Stimulated activated CD4-positive, alpha-beta T cell treated with anti-CD3 and anti-CD28 coated beads, Interleukin-4, amount 100 ng/mL, for 1 hour (primary cell): ENCODE measurements around the gene NTM.

Experiments used
- DNase-seq: peaks from one replicate; pipeline ENCODE4 v3.0.0-alpha.2; 2020

The NTM gene

GRCh38 chr11:131561972-131562371 is 191.6 kb downstream of the NTM start:
- no peak for DNase-seq

GRCh38 chr11:131568318-131568717 is 197.9 kb downstream of the NTM start:
- DNase-seq: no peak

GRCh38 chr11:131571571-131571970 is 201.2 kb downstream of the NTM start:
- DNase-seq: no peak

GRCh38 chr11:131572423-131572822 is 202.0 kb downstream of the NTM start:
- DNase-seq: no peak

- DNase-seq: no peak
These were observed 209.5 kb downstream of the NTM start for GRCh38 chr11:131579932-131580387.

- DNase-seq: no peak
These were observed 210.1 kb downstream of the NTM start for GRCh38 chr11:131580476-131580875.

GRCh38 chr11:131581046-131581445 is 210.6 kb downstream of the NTM start:
- DNase-seq: no peak

- no peak for DNase-seq
These were observed 211.7 kb downstream of the NTM start for GRCh38 chr11:131582021-131582525.

- DNase-seq: no peak
These were observed 213.0 kb downstream of the NTM start for GRCh38 chr11:131583421-131583820.

- DNase-seq: no peak
These were observed 213.5 kb downstream of the NTM start for GRCh38 chr11:131583938-131584337.

GRCh38 chr11:131584785-131585592 is 214.6 kb downstream of the NTM start:
- DNase-seq: no peak

GRCh38 chr11:131588057-131588456 is 217.6 kb downstream of the NTM start:
- no peak for DNase-seq

GRCh38 chr11:131591051-131591461 is 220.6 kb downstream of the NTM start:
- DNase-seq: no peak

GRCh38 chr11:131592152-131592551 is 221.7 kb downstream of the NTM start:
- DNase-seq: no peak

GRCh38 chr11:131592734-131593133 is 222.3 kb downstream of the NTM start:
- DNase-seq: no peak

- DNase-seq: no peak
These were observed 222.9 kb downstream of the NTM start for GRCh38 chr11:131593301-131593700.

GRCh38 chr11:131595797-131596196 is 225.4 kb downstream of the NTM start:
- no peak for DNase-seq

GRCh38 chr11:131597890-131598289 is 227.5 kb downstream of the NTM start:
- no peak for DNase-seq

GRCh38 chr11:131598305-131598704 is 227.9 kb downstream of the NTM start:
- no peak for DNase-seq

- no peak for DNase-seq
These were observed 228.9 kb downstream of the NTM start for GRCh38 chr11:131599285-131599684.

GRCh38 chr11:131600628-131601027 is 230.2 kb downstream of the NTM start:
- no peak for DNase-seq

GRCh38 chr11:131601586-131601985 is 231.2 kb downstream of the NTM start:
- no peak for DNase-seq

- DNase-seq: no peak
These were observed 232.0 kb downstream of the NTM start for GRCh38 chr11:131602431-131602830.

- no peak for DNase-seq
These were observed 236.5 kb downstream of the NTM start for GRCh38 chr11:131606811-131607335.

- no peak for DNase-seq
These were observed 238.9 kb downstream of the NTM start for GRCh38 chr11:131609337-131609736.
